ENCODE results near the gene RPL6.
"Not testable (repeated sequence)": the region's sequence is repeated elsewhere in the genome, so short reads cannot be mapped to it uniquely, and the experiment has no call there.

The RPL6 gene

GRCh38 chr12:112409064-112409905 lies at the start of gene RPL6:
Gene RPL6 (minus strand): TSS chr12:112409605. CDS start chr12:112408656, 949 bp downstream.
- Mint-ChIP-seq H3K4me3 (peak within 1 kb of the TSS; percentile 100), H3K9me3 (no peaks in the 10 kb centered on the region), H3K27ac (peak within 1 kb of the TSS; percentile 100), H3K36me3 (ENCODE audit: low read depth) (peaks cover 51% of the 10 kb centered on the region), H3K4me1 (peaks cover 39% of the 10 kb centered on the region), H3K27me3 (no peaks in the 10 kb centered on the region)
- DNase-seq (peak; percentile 74), ATAC-seq (peak; percentile 88)

GRCh38 chr12:112458751-112459150 lies 49.3 kb upstream of the RPL6 start:
- no peak overlapping the region for H3K27ac Mint-ChIP-seq
- no peaks in the 10 kb centered on the region for H3K27me3 Mint-ChIP-seq
- H3K36me3 Mint-ChIP-seq (ENCODE audit: low read depth), result peaks cover 56% of the 10 kb centered on the region
- no peak overlapping the region for H3K4me3 Mint-ChIP-seq
- H3K9me3 Mint-ChIP-seq, result no peaks in the 10 kb centered on the region
- H3K4me1 Mint-ChIP-seq, result peaks cover 7% of the 10 kb centered on the region
- DNase-seq (no peak), ATAC-seq (no peak)

GRCh38 chr12:112458330-112458729 lies 48.9 kb upstream of the RPL6 start:
- no peaks in the 10 kb centered on the region for H3K9me3 Mint-ChIP-seq
- no peak overlapping the region for H3K27ac Mint-ChIP-seq
- H3K4me3 Mint-ChIP-seq, result no peak overlapping the region
- H3K27me3 Mint-ChIP-seq, result no peaks in the 10 kb centered on the region
- no peak for ATAC-seq
- peaks cover 56% of the 10 kb centered on the region for H3K36me3 Mint-ChIP-seq (ENCODE audit: low read depth)
- H3K4me1 Mint-ChIP-seq, result peaks cover 2% of the 10 kb centered on the region
- DNase-seq, result no peak

GRCh38 chr12:112457142-112457541 lies 47.7 kb upstream of the RPL6 start:
- H3K27me3 Mint-ChIP-seq, ATAC-seq, H3K4me3 Mint-ChIP-seq, H3K4me1 Mint-ChIP-seq, H3K9me3 Mint-ChIP-seq, DNase-seq: not testable (repeated sequence)
- H3K36me3 Mint-ChIP-seq (ENCODE audit: low read depth), result peaks cover 60% of the 10 kb centered on the region
- peak overlapping the region; percentile 22 for H3K27ac Mint-ChIP-seq

- Mint-ChIP-seq H3K27ac (no peak overlapping the region), H3K9me3 (no peaks in the 10 kb centered on the region), H3K4me3 (no peak overlapping the region), H3K36me3 (ENCODE audit: low read depth) (peaks cover 59% of the 10 kb centered on the region), H3K4me1 (no peaks in the 10 kb centered on the region), H3K27me3 (no peaks in the 10 kb centered on the region)
- no peak for ATAC-seq
- no peak for DNase-seq
These were observed 46.6 kb upstream of the RPL6 start for GRCh38 chr12:112456029-112456428.

GRCh38 chr12:112450725-112451124 lies 41.3 kb upstream of the RPL6 start:
- no peak overlapping the region for H3K27ac Mint-ChIP-seq
- peaks cover 12% of the 10 kb centered on the region for H3K4me1 Mint-ChIP-seq
- ATAC-seq, result no peak
- no peak for DNase-seq
- H3K36me3 Mint-ChIP-seq (ENCODE audit: low read depth), result peaks cover 54% of the 10 kb centered on the region
- no peaks in the 10 kb centered on the region for H3K27me3 Mint-ChIP-seq
- H3K9me3 Mint-ChIP-seq, result no peaks in the 10 kb centered on the region
- no peak overlapping the region for H3K4me3 Mint-ChIP-seq

- peaks cover 12% of the 10 kb centered on the region for H3K4me1 Mint-ChIP-seq
- not testable (repeated sequence) for H3K4me3 Mint-ChIP-seq, H3K9me3 Mint-ChIP-seq, H3K27me3 Mint-ChIP-seq, ATAC-seq, DNase-seq
- H3K36me3 Mint-ChIP-seq (ENCODE audit: low read depth), result peaks cover 39% of the 10 kb centered on the region
- peak overlapping the region; percentile 13 for H3K27ac Mint-ChIP-seq
These were observed 38.8 kb upstream of the RPL6 start for GRCh38 chr12:112448165-112448564.

GRCh38 chr12:112447106-112447505 lies 37.7 kb upstream of the RPL6 start:
- Mint-ChIP-seq H3K36me3 (ENCODE audit: low read depth) (peaks cover 34% of the 10 kb centered on the region), H3K4me3 (no peak overlapping the region), H3K9me3 (no peaks in the 10 kb centered on the region), H3K27ac (peak overlapping the region; percentile 67), H3K27me3 (no peaks in the 10 kb centered on the region), H3K4me1 (peaks cover 12% of the 10 kb centered on the region)
- DNase-seq (no peak), ATAC-seq (no peak)

- ATAC-seq, result no peak
- Mint-ChIP-seq H3K27ac (peak overlapping the region; percentile 79), H3K36me3 (ENCODE audit: low read depth) (peaks cover 32% of the 10 kb centered on the region), H3K4me3 (no peak overlapping the region), H3K27me3 (no peaks in the 10 kb centered on the region), H3K9me3 (no peaks in the 10 kb centered on the region), H3K4me1 (peaks cover 12% of the 10 kb centered on the region)
- DNase-seq, result no peak
These were observed 36.8 kb upstream of the RPL6 start for GRCh38 chr12:112446008-112446725.

GRCh38 chr12:112443916-112444315 lies 34.5 kb upstream of the RPL6 start:
- Mint-ChIP-seq H3K4me1 (peaks cover 12% of the 10 kb centered on the region), H3K27ac (no peak overlapping the region), H3K9me3 (no peaks in the 10 kb centered on the region), H3K27me3 (no peaks in the 10 kb centered on the region), H3K36me3 (ENCODE audit: low read depth) (peaks cover 20% of the 10 kb centered on the region), H3K4me3 (no peak overlapping the region)
- ATAC-seq, result no peak
- DNase-seq, result no peak

GRCh38 chr12:112440653-112441052 lies 31.2 kb upstream of the RPL6 start:
- H3K27ac Mint-ChIP-seq; H3K27me3 Mint-ChIP-seq; DNase-seq; H3K4me3 Mint-ChIP-seq; H3K9me3 Mint-ChIP-seq; ATAC-seq; H3K36me3 Mint-ChIP-seq (ENCODE audit: low read depth); H3K4me1 Mint-ChIP-seq: not testable (repeated sequence)

- Mint-ChIP-seq H3K27ac (no peak overlapping the region), H3K36me3 (ENCODE audit: low read depth) (no peaks in the 10 kb centered on the region), H3K9me3 (no peaks in the 10 kb centered on the region), H3K4me1 (peaks cover 12% of the 10 kb centered on the region), H3K4me3 (no peak overlapping the region), H3K27me3 (no peaks in the 10 kb centered on the region)
- no peak for DNase-seq
- ATAC-seq, result no peak
These were observed 30.4 kb upstream of the RPL6 start for GRCh38 chr12:112439769-112440168.

- H3K4me1 Mint-ChIP-seq, result peaks cover 18% of the 10 kb centered on the region
- DNase-seq; H3K4me3 Mint-ChIP-seq; H3K27me3 Mint-ChIP-seq; H3K27ac Mint-ChIP-seq; H3K9me3 Mint-ChIP-seq; ATAC-seq; H3K36me3 Mint-ChIP-seq (ENCODE audit: low read depth): not testable (repeated sequence)
These were observed 29.2 kb upstream of the RPL6 start for GRCh38 chr12:112438645-112439044.

- H3K4me1 Mint-ChIP-seq, result peaks cover 41% of the 10 kb centered on the region
- no peak overlapping the region for H3K4me3 Mint-ChIP-seq
- H3K27me3 Mint-ChIP-seq, result no peaks in the 10 kb centered on the region
- no peak for DNase-seq
- H3K36me3 Mint-ChIP-seq (ENCODE audit: low read depth), result peaks cover 15% of the 10 kb centered on the region
- ATAC-seq, result no peak
- H3K9me3 Mint-ChIP-seq, result no peaks in the 10 kb centered on the region
- H3K27ac Mint-ChIP-seq, result no peak overlapping the region
These were observed 24.1 kb upstream of the RPL6 start for GRCh38 chr12:112433551-112433950.

- DNase-seq, result no peak
- H3K9me3 Mint-ChIP-seq, result no peaks in the 10 kb centered on the region
- peak; percentile 56 for ATAC-seq
- peaks cover 23% of the 10 kb centered on the region for H3K36me3 Mint-ChIP-seq (ENCODE audit: low read depth)
- peak overlapping the region; percentile 60 for H3K4me3 Mint-ChIP-seq
- H3K27ac Mint-ChIP-seq, result peak overlapping the region; percentile 97
- H3K27me3 Mint-ChIP-seq, result no peaks in the 10 kb centered on the region
- peaks cover 39% of the 10 kb centered on the region for H3K4me1 Mint-ChIP-seq
These were observed 22.6 kb upstream of the RPL6 start for GRCh38 chr12:112431965-112432364.

Data from activated naive CD8-positive, alpha-beta T cell treated with anti-CD3 and anti-CD28 coated beads, Interleukin-2, amount 50 U/mL, for 24 hours (primary cell).